HG02798 (cell line): ENCODE results near the gene ITPK1.

Experiments used
- ATAC-seq: cut with Tn5 transposase; IDR thresholded peaks from one replicate; pipeline ENCODE4 v1.9.1; 2021; ENCODE audit warnings: mild to moderate bottlenecking; ENCODE audit not compliant: unreplicated experiment, poor library complexity

ITPK1 gene

DNA sequence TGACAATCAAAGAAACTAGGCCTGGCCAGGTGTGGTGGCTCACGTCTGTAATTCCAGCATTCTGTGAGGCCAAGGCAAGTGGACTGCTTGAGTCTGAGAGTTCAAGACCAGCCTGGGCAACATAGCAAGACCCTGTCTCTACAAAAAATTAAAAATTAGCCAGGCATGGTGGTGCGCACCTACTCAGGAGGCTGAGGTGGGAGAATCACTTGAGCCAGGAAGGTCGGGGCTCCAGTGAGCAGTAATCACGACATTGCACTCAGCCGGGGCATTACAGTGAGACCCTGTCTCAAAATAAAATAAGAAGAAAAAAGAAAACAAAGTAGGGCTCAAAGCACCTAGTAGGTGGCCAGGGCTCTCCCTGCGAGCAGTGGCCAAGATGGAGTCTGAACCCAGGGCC lies 113.7 kb downstream of the ITPK1 start:
- ATAC-seq = no peak

DNA sequence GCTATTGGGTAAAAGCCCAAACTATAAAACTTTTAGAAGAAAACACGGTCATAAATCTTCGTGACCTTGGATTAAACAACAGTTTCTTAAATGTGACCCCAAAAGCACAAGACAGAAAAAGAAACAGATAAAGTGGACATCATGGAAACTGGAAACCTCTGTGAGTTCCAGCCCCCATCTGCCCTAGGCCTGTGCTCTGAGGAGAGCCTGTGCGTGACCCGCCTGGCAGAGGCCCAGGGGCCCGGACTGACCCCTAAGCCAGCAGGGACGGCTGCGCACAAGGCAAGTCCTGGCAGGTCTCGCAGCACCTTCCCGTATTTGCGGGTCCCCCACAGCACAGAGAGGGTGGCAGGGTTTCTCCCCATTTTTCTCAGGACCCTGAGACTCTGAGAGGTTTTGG lies 116.8 kb downstream of the ITPK1 start:
- ATAC-seq = no peak

DNA sequence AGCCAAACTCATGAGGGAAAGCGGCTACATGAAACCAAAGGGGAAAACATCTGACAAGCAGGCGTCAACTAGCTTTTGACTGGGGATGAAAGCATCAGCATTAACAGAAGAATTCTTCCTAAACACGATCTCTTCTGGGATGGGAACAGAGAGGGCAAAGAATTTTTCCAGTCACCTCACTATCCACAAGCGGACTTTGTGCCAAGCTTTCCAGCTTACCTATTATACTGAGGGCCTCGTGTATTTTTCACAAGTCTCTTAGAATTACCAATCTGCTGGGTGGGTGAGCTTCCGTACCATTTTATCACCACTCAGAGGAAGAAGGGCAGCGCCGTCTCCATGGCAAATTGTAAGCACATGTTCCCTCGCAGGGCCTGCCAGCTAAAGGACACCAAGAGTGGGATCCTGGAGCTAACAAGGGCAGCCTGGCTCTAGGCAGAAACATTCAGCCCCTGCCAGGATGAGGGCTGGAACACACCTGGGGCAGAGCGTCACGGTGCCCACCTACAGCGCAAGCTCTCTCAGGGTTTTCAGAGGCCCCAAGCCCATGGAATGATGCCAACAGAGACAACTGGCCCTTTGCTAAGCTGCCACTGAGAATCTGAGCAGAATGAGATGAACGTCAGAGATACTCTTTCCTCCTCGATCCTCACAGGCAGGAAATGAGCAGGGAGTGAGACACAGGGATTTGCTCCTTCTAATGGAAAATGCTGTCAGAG lies 118.2 kb downstream of the ITPK1 start:
- no peak for ATAC-seq

DNA sequence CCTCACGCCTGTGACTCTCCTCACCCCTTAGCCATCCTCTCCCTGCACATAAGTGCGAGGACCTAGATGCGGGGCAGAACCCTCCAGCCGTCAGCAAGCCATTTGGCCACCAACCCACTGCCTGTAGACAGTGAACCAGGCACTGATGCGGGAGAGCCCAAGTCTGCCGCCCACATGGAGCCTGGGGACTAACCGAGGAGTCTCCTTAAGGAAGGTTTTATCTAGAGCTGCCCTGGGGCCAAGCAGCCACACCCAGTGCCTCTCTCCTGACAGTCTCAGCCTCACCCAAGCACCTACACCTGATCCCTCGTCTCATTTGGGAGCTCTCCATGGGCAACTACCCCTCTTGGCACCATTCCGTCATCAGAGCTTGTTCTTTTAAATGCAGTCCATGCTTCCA lies 120.1 kb downstream of the ITPK1 start:
- ATAC-seq = no peak

DNA sequence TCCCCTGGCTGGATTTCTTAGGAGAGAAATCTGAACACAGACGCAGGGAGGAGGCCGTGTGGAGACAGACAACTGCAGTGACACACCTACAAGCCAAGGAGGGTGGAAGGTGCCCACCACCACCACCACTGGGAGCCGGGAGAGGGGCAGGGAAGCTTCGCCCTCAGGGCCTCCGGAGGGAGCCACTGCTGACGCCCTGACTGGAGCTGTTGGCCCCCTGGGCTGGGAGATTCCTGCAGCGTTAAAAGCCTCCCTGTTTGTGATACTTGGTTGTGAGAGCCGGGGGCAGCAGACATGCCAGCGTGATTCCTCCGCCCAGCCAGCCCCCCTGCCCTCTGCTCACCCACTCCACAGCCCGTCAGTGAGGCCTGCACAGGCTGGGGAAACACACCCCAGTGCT lies 120.8 kb downstream of the ITPK1 start:
- ATAC-seq = no peak

DNA sequence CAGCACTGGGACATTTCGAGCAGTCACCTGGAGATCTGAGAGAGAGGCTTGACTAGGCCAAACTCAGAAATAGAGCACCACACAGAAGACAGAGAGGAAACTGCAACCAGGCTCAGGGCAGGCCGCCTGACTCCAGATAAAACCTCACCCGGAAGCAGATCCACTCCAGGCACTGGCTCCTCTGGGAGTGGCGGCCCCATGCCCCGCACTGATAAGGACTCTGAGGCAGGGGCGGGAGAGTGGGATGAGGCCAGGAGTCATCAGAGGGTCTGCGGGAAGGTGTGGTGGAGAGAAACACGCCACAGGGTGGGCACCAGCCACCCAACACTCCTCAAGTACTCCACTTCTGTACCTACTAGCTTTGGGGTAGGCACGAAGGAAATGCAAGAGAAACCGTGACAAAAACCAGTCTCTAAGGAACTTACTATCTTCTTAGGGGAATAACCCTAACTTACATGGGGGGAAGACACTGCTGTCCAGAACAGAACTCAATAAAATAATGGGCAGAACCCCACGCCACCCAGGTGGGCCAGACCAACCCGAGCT lies 121.5 kb downstream of the ITPK1 start:
- no peak for ATAC-seq

DNA sequence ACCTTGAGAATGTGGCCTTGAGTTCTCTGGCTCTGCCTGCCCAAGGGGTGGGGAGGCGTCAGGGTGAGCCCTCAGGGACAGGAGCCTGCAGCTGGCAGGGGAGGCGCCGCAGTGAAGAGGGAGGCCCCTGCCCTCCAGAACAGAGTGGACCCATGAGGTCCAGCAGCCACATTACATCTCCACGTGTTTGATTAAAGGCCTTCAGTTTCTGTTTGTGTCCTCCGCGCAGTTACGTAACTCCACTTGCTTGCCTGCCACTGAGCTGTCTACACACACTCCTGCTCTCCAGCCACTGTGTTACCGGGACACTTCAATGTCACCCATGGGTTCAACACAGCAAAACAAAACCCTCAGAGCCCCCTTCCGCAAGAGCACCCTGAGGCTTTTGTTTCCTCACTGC lies 122.4 kb downstream of the ITPK1 start:
- ATAC-seq = no peak

DNA sequence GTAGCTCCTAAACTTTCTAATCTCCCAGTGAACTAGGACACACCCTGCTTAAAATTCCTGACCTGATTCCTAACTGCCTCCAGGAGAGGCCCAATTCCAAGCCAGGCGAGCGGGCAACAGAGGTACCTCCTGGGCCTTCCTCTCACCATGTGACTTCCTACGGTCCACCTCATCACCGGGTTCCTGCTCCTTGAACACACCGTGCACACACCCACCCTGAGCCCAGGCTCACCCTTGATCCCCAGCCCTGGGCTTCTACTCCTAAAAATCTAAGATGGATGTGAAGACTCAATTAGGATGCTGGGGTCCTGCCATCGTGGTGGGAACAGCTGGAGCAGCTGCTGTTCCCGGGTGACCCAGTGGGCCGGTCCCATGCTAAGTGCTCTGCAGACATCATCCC lies 124.2 kb downstream of the ITPK1 start:
- ATAC-seq = no peak

DNA sequence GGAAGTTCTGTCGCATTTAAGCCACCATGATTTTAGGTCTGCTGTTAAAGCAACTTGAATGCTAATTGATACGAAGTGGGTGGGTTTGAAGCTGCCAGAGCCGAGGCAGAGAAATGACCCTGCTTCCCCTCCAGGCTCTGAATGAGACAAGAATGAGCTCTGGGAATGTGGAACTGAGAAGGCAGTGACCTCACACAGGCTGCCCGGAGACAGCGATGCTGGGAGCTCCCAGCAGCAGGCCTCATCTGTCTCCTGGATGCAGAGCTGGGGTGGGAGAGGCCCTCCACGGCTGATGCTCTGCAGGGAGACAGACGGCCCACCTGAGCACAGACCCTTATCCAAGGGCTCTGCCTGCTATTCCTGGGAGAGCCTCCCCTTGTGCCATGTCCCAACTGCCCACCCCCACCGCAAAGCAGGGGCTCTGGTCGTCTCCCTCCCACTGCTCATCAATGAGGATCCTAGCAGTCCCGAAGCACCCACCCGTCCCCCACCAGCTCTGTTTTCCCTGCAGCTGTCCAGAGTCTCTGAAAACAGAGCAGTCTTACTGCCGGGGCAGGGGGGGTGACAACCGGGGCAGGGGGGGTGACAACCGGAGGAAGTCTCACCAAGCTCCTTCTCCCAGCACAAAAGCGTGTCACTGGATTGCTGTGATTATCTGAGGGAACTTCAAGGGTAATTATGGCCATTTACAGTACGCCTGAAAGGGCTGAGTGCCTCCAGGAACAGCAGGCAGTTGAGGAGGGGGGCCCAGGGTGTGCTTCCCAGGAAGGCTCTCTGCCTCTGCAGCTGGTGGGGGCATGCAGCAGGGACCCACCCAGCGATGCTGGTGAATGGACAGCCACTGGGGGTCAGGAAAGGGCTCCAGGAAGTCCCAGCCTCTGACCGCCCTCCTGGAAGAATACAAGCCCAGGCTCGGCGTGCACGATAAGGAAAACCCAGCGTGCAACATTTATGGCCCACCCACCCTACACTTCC lies 125.0 kb downstream of the ITPK1 start:
- no peak for ATAC-seq

DNA sequence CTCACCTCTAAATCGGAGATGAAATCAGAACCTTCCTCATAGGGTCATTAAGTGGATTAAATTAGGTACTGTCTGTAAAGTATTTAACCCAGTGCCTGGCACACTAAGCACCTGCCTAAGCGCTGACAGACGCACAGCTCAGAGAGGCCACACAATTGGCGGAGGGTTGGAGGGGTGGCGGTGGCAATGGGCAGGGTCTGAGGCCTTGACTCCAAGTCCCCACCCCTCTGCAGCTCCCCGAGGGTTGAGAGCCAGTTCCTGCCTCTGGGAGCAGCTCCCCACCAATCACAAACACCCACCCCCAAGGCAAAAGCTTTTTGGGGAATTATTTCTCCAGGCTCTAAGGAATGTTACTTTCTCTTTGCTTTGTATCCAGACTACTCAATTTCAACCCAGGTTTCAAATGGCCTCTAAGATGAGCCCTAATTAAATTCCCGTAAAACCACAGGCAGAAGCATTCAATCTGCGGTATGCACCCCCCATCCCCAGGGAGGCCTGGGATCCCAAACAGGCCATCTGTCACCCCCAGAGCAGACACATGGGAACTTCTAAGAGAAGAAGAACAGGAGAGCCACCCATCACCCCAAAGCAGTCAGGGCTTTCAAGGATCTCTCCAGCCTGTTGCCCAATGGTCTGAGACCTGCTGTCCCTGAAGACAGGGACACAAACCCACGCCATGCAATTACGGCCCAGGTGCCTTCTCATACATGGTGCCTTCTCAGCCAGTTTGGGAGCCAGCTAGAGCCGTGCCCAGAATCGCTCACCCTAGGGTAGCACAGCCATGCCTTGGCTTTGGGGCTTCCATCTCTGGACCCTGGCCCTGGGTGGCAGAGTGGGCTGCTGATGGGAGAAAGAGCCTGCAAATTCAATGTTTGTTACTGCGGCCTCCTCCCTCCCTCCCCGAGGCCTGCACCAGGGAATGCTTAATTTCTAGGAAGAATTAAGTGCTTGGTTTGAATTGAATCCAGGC lies 126.7 kb downstream of the ITPK1 start:
- no peak for ATAC-seq

DNA sequence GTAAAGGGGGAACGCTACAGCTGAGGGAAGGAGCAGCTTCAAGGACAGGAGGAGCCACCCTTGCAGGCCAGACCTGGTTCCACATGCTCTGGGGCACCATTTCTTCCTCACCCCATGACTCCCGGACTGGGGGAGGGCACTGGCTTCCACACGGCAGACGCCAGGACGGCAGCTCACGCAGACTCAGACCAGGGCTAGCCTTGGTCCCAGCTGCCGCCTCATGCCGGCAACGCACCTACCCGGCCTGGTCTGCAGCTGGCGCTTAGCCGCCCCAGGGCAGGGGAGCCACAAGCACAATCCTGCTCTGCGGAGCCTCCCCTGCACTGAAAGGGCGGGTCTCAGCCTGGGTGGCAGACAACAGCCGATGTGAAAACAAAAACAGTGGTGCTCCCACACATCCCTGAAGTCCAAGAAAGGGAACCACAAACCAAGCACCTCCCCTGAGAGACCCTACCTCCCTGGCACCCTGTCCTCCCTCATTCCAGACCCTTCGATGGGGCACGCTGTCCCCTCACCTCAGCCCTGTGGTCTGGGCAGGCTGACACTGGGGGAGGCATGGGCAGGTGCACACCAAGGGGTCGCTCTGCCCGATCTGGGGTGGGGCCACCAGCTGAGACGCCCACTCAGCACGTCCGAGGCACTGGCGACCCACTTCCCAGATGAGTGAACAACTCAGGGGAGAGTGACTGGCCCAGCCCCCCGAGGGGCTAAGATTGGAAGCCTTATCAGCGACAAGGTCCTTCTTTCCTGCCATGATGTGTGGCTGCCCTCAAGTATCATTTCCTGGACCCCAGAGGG lies 127.8 kb downstream of the ITPK1 start:
- no peak for ATAC-seq

DNA sequence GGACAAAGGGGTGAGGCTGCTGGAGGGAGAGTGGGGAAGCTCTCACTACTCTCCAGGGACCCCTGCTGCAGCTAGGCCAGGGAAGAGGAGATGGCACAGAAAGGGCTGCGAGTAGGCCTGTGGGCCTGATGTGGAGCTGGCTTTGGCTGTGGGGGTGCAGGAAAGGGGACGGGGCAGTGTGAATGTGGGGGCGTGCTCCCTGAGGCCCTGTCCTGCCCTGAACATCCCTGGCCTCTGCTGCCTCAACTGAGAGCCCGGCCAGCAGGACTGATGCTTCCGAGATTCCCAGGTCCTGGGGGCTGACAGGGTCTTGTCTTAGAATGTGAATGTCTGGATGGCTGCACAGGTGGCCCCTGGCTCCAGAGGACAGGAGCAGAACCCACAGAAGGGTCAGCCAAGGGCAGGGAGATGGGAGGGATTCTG lies 128.6 kb downstream of the ITPK1 start:
- no peak for ATAC-seq

DNA sequence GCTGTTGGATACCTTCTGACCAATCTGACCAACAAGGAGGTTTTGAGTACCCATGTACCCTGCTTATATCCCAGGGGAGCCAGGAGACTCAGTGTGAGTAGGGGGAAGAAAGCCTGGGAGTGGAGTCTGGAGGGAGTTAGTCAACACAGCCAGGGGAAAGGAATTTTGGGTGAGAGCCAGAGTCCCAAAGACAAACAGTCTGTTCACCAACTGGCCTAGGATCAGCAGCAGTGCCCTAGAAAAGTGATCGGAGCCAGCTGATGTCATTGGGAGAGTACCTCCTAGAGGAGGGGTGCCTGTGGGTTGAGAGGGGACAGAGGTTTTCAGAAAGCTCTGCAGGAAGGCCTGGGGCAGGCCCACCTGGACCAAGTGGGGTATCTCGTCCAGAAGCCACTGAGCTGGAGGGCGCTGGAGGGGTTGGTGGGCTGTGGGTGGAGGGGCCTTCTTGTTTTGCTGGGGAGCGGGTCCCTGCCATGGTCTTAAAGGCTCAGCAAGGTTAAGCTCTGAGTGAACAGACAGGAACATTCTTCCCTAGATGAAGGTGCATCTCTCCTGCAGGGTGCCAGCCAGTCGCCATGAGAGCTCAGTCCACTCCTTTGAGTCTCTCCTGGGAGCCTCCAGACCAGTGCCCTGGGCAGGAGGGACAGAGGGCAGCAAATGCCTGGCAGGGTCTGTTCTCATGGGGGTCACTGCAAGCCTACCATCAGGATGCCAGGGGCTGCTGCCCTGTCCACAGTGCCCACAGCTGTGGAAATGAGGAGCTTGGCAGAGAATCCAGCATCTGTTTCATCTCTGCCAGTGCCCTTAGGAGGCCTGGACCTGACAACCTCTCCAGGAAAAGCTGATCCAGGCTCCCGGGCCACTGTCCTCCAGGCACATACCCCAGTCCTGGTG lies 129.2 kb downstream of the ITPK1 start:
- ATAC-seq = no peak

DNA sequence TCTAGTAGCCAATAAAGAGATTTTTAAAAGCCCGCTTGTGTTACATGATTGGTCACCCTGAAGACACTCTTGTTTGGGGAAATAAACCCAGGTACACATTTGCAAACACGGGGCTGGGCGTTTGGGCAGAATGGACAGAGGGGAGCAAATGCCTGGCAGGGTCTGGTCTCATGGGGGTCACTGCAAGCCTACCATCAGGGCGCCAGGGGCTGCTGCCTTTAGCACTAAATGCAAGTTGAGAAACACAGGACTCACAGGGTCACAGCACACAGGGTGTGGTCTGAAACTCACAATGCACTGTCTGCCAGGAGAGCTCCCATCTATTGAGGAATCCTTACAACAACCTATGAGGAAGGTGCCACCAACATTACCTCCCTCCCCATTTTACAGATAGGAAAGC lies 130.2 kb downstream of the ITPK1 start:
- no peak for ATAC-seq

DNA sequence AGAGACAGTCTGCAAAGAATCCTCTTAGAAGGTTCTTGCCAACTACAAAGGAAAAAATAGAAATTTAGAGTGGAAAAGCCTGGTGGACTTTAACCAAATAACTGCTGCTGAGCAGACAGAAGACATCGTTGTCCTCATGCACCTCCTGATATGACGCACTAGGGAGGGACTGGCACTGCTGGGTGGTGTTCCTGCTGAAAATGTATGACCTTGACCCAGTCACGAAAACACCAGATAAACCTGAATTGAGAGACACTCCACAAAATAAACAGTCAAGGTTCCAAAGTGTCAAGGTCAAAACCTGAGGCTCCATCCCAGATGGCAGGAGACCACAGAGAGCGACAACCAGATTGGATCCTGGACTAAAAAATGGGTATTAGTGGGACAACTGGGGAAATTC lies 130.8 kb downstream of the ITPK1 start:
- no peak for ATAC-seq

DNA sequence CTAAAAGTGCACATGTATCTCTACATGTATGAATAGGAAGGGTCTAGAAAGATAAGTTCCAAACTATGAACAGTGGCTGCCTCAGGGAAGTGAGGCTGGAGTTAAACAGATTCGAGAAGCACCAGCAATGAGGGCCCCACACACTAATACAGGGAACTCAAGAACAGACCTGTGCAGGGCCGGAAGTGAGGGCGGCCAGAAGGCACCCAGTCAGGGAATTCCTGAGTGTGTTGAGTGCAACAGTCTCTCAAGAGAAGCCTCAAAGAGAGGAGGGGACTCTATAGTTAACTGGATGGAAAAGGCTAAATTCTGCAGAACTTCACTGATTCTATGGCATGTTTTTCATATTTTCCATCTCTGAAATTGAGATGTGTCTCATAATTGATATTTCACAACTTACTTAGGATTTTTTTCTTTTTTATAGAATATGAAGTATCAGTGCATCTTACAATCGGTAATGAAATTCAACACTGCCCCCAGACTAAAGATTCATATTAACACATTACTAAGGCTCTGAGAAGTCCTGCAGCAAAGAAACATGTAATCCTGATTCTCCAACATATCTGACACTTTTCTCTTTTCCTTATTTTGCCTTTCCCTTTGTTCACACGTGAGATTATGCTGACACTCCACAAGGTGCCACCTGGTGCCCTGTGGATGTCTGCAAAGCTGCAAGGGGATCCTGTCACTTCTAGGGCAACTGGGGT lies 131.5 kb downstream of the ITPK1 start:
- no peak for ATAC-seq

DNA sequence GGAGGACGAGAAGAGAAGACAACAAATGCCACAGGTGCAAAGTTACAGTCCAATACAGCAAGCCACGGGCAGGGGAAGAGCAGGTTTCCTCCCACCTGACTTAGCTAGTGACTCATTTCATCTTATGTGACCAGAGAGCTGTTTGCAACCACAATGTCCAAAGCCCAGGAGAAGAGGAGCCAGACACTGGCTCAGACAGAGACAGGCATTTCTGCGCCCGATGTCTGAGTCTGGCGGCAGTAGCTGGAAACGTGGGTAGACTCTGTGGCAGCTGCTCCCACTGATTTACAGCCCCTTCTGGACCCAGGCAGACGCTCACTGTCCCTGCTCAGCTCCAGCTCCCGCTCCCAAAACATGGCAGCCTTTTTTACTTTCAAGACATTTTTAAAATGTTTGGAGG lies 132.8 kb downstream of the ITPK1 start:
- ATAC-seq = no peak

DNA sequence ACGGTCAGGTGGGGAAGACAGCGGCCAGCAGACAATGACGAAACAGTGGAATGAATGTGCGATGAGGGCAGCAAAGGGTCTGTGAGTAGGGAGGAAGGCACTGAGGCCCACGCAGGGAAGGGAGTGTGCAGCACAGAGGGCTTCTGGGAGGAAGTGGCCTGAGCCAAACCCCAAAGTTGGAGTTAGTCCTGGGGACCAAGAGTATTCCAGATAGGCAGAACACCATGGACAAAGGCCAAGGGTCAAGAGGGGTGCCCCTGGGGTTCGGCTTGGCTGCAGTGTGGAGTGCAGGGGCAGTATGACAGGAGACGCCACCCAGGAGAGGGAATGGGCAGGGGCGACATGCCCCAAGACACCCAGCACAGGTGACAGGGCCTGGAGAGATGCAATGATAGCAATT lies 134.0 kb downstream of the ITPK1 start:
- ATAC-seq = no peak
